Measurements from ENCODE around the gene SLC34A1.

The SLC34A1 gene

GRCh38 chr5:177393990-177394389 lies 9.8 kb downstream of the SLC34A1 start:
- in situ Hi-C loops (cut with MboI; ENCODE audit: low pct_unique_long_range_greater_than_20kb, low sequenced_read_pairs, unreplicated experiment): no loop called here
- no peak for TF ChIP-seq CTCF (IDR thresholded peaks at IDR 0.05; ENCODE audit: extremely low read depth, insufficient read depth, missing control alignments)

GRCh38 chr5:177396078-177396477 lies 11.8 kb downstream of the SLC34A1 start:
- in situ Hi-C loops (cut with MboI; ENCODE audit: low pct_unique_long_range_greater_than_20kb, low sequenced_read_pairs, unreplicated experiment): no loop called here
- no peak for TF ChIP-seq CTCF (IDR thresholded peaks at IDR 0.05; ENCODE audit: extremely low read depth, insufficient read depth, missing control alignments)
- DNase-seq (ENCODE audit: low spot score): no peak

More at GRCh38 chr5:177393990-177394389, 9.8 kb downstream of the SLC34A1 start:
- no peak for DNase-seq (ENCODE audit: low spot score)

- in situ Hi-C loops (cut with MboI; ENCODE audit: low pct_unique_long_range_greater_than_20kb, low sequenced_read_pairs, unreplicated experiment): no loop called here
- TF ChIP-seq CTCF (IDR thresholded peaks at IDR 0.05; ENCODE audit: extremely low read depth, insufficient read depth, missing control alignments): no peak
- DNase-seq (ENCODE audit: low spot score): no peak
These were observed 12.6 kb downstream of the SLC34A1 start for GRCh38 chr5:177396807-177397206.

- TF ChIP-seq CTCF (IDR thresholded peaks at IDR 0.05; ENCODE audit: extremely low read depth, insufficient read depth, missing control alignments): no peak
- DNase-seq (ENCODE audit: low spot score): no peak
- in situ Hi-C loops (cut with MboI; ENCODE audit: low pct_unique_long_range_greater_than_20kb, low sequenced_read_pairs, unreplicated experiment): no loop called here
These were observed 13.7 kb downstream of the SLC34A1 start for GRCh38 chr5:177397875-177398390.

GRCh38 chr5:177399997-177400868 lies 16.0 kb downstream of the SLC34A1 start, which contains the start of gene PFN3:
Gene PFN3 (minus strand): TSS chr5:177400661. CDS start chr5:177400576, 85 bp downstream.
- no peak for DNase-seq (ENCODE audit: low spot score)
- no peak for TF ChIP-seq CTCF (IDR thresholded peaks at IDR 0.05; ENCODE audit: extremely low read depth, insufficient read depth, missing control alignments)
- in situ Hi-C loops (cut with MboI; ENCODE audit: low pct_unique_long_range_greater_than_20kb, low sequenced_read_pairs, unreplicated experiment): loop anchor here (10.0 kb wide), 1 partner anchor 55 kb away; no protein-coding TSS in a partner anchor

GRCh38 chr5:177402271-177403043 lies 18.2 kb downstream of the SLC34A1 start:
- TF ChIP-seq CTCF (IDR thresholded peaks at IDR 0.05; ENCODE audit: extremely low read depth, insufficient read depth, missing control alignments): peak; percentile 57
- in situ Hi-C loops (cut with MboI; ENCODE audit: low pct_unique_long_range_greater_than_20kb, low sequenced_read_pairs, unreplicated experiment): loop anchor here (10.0 kb wide), 1 partner anchor 52 kb away; no protein-coding TSS in a partner anchor
- peak; percentile 82 for DNase-seq (ENCODE audit: low spot score)

All from GM13977 (cell line).